Brain pericyte (primary cell): Measurements from ENCODE around the gene HMGN4.

ENCODE experiments used
- DNase-seq: peaks from one replicate; pipeline ENCODE4 v3.0.0-alpha.2; 2012; ENCODE audit warnings: low read depth, low spot score

Gene HMGN4

GRCh38 chr6:26577720-26578072 lies 39.5 kb downstream of the HMGN4 start:
- DNase-seq: no peak

- no peak for DNase-seq
Observed at GRCh38 chr6:26578279-26578678, 40.1 kb downstream of the HMGN4 start.

DNA sequence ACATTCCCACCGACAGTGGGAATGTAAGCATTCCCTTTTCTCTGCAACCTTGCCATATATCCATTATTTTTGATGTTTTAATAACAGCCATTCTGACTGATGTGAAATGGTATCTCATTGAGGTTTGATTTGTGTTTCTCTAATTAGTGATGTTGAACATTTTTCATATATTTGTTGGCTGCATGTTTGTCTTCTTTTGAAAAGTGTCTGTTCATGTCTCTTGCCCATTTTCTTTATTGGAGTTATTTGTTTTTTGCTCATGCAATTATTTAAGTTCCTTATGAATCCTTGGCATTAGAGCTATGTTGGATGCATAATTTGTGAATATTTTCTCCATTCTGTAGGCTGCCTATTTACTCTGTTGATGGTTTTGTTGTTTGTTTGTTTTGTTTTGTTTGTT lies 40.6 kb downstream of the HMGN4 start:
- no peak for DNase-seq

- no peak for DNase-seq
Observed at GRCh38 chr6:26581164-26581915, 43.2 kb downstream of the HMGN4 start.

DNA sequence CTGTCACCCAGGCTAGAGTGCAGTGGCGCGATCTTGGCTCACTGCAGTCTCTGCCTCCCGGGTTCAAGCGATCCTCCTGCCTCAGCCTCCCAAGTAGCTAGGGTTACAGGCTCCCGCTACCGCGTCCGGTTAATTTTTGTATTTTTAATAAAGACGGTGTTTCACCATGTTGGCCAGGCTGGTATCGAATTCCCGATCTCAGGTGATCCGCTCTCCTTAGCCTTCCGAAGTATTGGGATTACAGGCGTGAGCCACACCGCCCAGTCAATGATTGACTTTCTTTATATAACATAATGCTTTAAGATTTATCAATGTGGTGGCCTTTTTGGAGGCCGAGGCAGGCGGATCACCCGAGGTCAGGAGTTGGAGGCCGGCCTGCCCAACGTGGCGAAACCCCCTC lies 50.8 kb downstream of the HMGN4 start:
- DNase-seq: no peak

DNA sequence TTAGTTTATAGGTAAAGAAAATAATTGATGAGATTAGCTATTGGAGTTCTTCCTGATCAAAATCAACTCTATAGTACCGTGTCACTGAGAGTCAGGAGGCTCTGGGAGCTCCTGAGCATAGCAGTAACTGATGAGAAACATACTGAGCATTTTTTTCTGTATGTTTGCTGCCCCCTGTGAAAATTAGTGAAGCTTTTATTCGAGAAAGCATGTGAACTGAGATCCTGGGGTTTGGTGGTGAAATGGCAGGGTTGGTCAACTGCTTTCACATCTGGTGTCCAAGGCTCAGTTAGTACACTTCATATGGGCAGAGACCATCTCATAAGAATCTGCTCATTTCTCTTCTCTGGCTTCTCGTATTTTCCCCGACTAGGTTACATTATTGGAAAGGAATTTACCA lies 54.5 kb downstream of the HMGN4 start:
- DNase-seq: no peak

DNA sequence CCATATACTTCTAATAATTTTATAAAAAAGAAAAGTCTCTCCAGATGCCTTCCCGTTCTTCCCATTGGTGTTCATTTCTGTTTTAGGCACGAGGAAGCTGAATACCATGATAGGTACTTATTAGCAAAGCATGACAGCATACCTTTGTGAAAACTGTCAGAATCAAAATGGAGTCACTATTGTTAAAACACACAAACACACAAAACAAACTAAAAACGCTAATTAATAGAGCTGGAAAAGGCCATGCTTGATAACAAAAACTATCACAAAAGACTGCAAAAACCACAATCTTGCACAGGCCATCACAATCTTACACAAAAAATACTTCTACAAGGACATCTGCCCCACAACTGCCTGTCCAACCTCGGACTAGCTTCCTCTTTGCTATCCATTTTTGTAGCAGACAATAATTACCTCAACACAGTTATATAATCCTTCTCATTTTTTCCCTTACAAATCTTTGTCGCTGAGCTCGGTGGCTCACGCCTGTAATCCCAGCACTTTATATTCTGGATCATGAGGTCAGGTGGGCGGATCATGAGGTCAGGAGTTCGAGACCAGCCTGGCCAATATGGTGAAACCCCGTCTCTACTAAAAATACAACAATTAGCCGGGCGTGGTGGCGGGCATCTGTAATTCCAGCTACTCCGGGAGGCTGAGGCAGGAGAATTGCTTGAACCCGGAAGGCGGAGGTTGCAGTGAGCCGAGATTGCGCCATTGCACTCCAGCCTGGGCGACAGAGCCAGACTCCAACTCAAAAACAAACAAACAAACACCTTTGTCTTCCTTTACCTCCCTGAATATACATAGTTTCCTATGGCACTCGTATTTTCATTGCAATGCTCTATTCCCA lies 55.3 kb downstream of the HMGN4 start:
- no peak for DNase-seq

DNA sequence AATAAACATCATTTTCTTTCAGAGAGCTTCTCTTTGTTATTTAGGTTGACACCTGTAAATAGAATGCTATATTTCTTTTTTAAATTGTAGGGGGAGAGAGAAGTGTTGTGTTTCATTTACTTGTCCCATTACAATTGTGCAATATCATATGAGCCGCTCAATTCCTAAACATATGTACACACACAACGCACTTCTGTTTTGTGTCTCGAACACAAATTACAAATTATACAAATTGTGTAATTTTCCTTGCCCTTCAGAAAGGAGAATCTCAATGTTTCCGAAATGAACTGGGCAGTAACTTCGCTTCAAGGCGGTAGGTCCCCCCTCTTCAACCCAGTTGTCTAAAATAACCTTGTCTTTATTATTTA lies 55.9 kb downstream of the HMGN4 start:
- no peak for DNase-seq

GRCh38 chr6:26594730-26595632 lies 56.8 kb downstream of the HMGN4 start:
- DNase-seq: no peak

DNA sequence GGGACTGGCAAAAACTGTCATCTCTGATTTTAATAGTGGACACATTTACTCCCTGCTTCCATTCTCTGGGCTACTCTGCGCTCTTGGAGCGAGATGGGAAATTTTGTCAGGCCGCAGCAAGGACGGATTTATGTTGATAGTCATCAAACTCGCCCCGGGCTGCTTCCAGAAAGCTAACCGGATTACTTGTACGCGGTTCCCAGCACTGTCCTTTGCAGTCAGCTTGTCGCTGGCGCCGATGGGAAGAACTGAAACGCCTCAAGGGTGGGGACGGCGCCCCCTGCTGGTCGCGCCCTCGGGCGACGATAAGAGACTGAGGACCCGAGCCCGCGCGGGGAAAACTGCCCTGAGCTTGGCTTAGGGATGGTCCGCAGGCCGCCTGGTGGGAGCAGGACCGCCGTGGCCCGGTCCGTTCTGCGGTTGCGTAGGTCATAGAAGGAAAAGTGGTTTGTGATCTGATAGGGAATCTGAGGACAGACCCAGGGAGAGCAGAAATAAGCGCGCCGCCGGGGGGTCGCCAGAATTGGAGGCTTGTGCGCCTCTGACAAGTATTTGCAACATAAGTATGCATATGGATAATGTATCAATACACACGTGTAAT lies 57.6 kb downstream of the HMGN4 start:
- no peak for DNase-seq
